ENCODE measurements around the gene PHRF1. TPM values are rescaled to one million over a fixed set of nuclear protein-coding genes. Genes with fewer than 3 reads are reported as not detected.
A peak's percentile ranks its signal among the peaks of the same experiment; 100 is the strongest.

Gene PHRF1
- polyA plus RNA-seq, 1 of the 3 experiments (the other 2 are of a cell fraction): 22.7 TPM

DNA sequence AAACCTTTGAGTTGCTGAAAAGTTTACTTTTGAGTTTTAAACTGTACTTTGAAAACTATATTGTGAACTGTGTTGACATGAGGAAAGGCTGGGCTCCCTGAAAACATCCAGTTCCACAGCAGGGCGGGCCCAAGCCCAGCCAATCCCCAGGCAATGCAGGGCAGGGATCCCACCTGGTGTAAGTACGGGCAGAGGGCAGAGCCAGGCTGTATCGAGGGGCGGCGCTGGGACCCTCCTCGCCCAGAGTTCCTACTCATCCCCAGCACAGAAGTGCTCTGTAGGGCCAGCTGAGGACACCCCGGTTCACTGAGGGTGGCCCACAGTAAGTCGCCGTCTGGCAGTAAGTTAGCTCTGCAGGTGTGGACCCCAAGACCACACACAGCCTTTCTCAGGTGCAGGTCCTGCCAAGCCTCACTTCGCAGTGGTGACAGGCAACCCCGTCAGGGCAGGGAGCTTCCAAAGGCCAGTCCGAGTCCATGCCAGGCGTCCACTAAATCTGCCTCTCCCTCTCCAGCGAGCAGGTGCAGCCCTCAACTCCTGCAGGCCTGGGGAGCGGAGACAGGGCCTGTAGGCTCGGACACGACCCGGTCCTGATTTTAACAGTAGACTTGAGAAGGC lies 9.2 kb upstream of the PHRF1 start (continued):
- no peak for TF ChIP-seq JUND (IDR thresholded peaks at IDR 0.05)
- TF ChIP-seq RXRA (IDR thresholded peaks at IDR 0.05; ENCODE audit: borderline replicate concordance, low read depth): no peak

DNA sequence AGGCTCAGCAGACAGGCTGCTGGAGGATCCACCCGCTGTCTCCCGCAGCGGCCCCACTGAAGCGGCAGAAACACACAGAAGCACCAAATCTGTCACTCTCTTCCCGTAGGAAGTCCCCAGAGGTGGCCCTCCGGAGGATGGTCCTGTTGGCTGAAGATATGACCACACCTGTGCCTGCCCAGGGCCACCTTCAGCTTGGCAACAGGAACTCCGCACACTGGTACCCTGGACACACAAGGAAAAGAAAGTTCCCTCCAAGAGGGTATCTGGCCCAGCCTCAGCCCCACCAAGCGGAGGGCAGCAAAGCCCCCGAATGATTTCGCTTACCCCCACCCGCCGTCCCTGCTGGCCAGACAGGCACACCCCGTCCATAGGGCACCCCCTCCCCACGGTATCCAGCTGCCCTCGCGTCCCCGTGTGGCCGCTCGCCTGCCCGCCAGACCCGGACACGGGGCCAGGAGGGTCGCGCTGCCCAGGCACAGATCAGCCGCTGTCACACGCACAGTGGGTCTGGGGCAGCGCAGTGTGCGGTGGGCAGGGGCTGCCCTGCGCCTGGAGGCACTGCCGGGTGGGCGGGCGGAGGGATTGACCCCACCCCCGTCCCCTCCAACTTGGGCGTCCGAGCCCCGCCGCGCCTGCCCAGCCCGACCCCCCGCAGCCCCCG lies 8.5 kb upstream of the PHRF1 start:
- peaks cover 6 to 26% of the 10 kb centered on the region in 2 experiments; a peak in 2 of 4 replicates for H3K4me1 ChIP-seq (ENCODE audit: control insufficient read depth in 1 of 2, insufficient read depth in 2 of 2, low read depth in 1 of 2, low read length in 1 of 2)
- H3K9me2 ChIP-seq: no peaks in the 10 kb centered on the region
- H3K27me3 ChIP-seq (ENCODE audit: insufficient read depth): no peaks in the 10 kb centered on the region
- no peak for DNase-seq
- WGBS (ENCODE audit: low lambda C conversion rate): 33% methylated on average over 10 of the region's 41 CpGs
- peaks cover 6% of the 10 kb centered on the region for H3F3A ChIP-seq (replicated peaks; ENCODE audit: insufficient read depth)
- H3K4me2 ChIP-seq: peak overlapping the region; percentile 94
- no peaks in the 10 kb centered on the region for H3K9me3 ChIP-seq
- TF ChIP-seq NRF1 (IDR thresholded peaks at IDR 0.05; ENCODE audit: low read depth, low read length) (0 out of 2 replicates have a peak, but pooled peaks have one; percentile 7), MXI1 (IDR thresholded peaks at IDR 0.05; ENCODE audit: low read depth, low read length) (peak; percentile 13; the same call in 1 of the 2 replicates)
- TF ChIP-seq, protein P1, sequence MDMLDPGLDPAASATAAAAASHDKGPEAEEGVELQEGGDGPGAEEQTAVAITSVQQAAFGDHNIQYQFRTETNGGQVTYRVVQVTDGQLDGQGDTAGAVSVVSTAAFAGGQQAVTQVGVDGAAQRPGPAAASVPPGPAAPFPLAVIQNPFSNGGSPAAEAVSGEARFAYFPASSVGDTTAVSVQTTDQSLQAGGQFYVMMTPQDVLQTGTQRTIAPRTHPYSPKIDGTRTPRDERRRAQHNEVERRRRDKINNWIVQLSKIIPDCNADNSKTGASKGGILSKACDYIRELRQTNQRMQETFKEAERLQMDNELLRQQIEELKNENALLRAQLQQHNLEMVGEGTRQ (IDR thresholded peaks at IDR 0.05; ENCODE audit: borderline replicate concordance, low read depth, low read length): no peak
- CTCF ChIA-PET: interaction anchor here (1.0 to 6.8 kb wide), 3 partner anchors 12 to 155 kb away, joined by 3 to 41 read pairs (median 4); no protein-coding TSS in a partner anchor
- H4K20me1 ChIP-seq (ENCODE audit: insufficient read depth): no peaks in the 10 kb centered on the region
- no peaks in the 10 kb centered on the region for H3K36me3 ChIP-seq (replicated peaks in 1 of 2; ENCODE audit: control insufficient read depth in 1 of 2, insufficient read depth in 2 of 2, low read length in 1 of 2)
- H2AFZ ChIP-seq (ENCODE audit: low read depth): peak overlapping the region; percentile 68; the same call in 1 of the 2 replicates
- peak overlapping the region in 1 of 2 experiments; percentile 74; a peak in 1 of 4 replicates for H3K27ac ChIP-seq (ENCODE audit: low read depth in 2 of 2, low read length in 1 of 2)
- H3K9ac ChIP-seq: peak overlapping the region; percentile 67
- POLR2A ChIA-PET: interaction anchor here (0.9 to 3.0 kb wide), 3 partner anchors 8 to 61 kb away, joined by 3 to 9 read pairs (median 3); partner anchors contain the start of genes PHRF1 and RNH1
- peaks cover 11% of the 10 kb centered on the region; the same call in 1 of the 2 replicates for H3K79me2 ChIP-seq (ENCODE audit: insufficient read depth)
- peak overlapping the region; percentile 72 to 88 for H3K4me3 ChIP-seq (ENCODE audit: low read depth in 2 of 2, low read length in 1 of 2)

DNA sequence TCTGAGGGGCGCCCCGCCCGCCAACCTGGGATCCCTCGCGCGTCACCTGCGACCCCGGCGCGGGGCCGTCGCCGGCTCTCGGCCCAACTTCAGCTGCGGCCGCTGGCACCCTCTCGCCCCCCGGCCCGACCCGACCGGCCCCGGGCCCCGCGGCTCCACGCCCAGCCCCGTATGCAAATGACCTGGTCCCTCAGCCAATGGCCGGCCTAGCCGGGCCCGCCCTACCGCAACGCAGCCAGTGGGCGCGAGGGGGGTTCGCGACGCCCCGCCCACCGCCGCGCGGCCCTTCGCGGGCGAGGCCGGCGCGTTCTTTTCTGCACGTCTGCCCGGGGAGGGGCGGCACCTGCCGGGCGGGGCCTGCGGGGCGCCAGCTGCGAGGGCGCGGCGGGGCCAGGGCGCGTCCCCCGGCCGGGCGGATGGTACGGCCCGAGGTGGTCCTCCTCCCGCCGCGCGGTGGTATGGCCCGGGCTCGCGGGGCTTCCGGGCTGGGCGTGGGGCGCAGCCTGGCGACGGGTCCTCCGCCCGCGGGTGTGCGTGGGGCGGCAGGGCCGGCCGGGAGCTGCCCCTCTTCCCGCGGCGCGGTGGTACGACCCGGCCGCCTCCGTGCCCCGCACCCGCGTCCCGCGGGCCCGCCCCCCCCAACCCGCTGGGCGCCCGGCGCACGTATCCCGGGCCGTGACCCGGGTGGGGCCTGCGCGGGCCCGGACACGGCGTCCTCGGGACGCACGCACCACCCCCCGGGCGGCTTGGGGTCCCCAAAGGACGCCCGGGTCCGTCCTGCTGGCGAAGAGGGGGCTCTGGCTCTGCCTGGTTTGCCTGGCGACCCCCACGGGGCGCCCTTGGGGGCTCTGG lies 7.7 kb upstream of the PHRF1 start:
- H3K9me3 ChIP-seq: no peaks in the 10 kb centered on the region
- H3K4me2 ChIP-seq: peak overlapping the region; percentile 98
- POLR2A ChIA-PET: interaction anchor here (1.2 to 1.5 kb wide), 2 partner anchors 13 to 62 kb away, joined by 3 to 6 read pairs; partner anchors contain the start of gene RNH1
- H3F3A ChIP-seq (replicated peaks; ENCODE audit: insufficient read depth): peaks cover 6% of the 10 kb centered on the region
- TF ChIP-seq CHD2 (IDR thresholded peaks at IDR 0.05; ENCODE audit: low read length, partially characterized antibody) (peak; percentile 38), MXI1 (IDR thresholded peaks at IDR 0.05; ENCODE audit: low read depth, low read length) (peak; percentile 52; the same call in 1 of the 2 replicates), JUND (IDR thresholded peaks at IDR 0.05) (no peak), ELF1 (IDR thresholded peaks at IDR 0.05) (peak; percentile 29; the same call in 1 of the 2 replicates)
- H3K9ac ChIP-seq: peak overlapping the region; percentile 96
- peak overlapping the region in 1 of 2 experiments; percentile 76; a peak in 1 of 4 replicates for H3K27ac ChIP-seq (ENCODE audit: low read depth in 2 of 2, low read length in 1 of 2)
- H2AFZ ChIP-seq (ENCODE audit: low read depth): peak overlapping the region; percentile 68; the same call in 1 of the 2 replicates
- H4K20me1 ChIP-seq (ENCODE audit: insufficient read depth): no peaks in the 10 kb centered on the region
- H3K4me3 ChIP-seq (ENCODE audit: low read depth in 2 of 2, low read length in 1 of 2): peak overlapping the region; percentile 72 to 88
- 8% methylated on average over 5 of the region's 123 CpGs for WGBS (ENCODE audit: low lambda C conversion rate)
- no peaks in the 10 kb centered on the region for H3K9me2 ChIP-seq
- H3K27me3 ChIP-seq (ENCODE audit: insufficient read depth): no peaks in the 10 kb centered on the region
- H3K36me3 ChIP-seq (replicated peaks in 1 of 2; ENCODE audit: control insufficient read depth in 1 of 2, insufficient read depth in 2 of 2, low read length in 1 of 2): no peaks in the 10 kb centered on the region
- peaks cover 11% of the 10 kb centered on the region; the same call in 1 of the 2 replicates for H3K79me2 ChIP-seq (ENCODE audit: insufficient read depth)
- CTCF ChIA-PET: interaction anchor here (1.0 to 6.8 kb wide), 3 partner anchors 13 to 154 kb away, joined by 3 to 41 read pairs (median 4); no protein-coding TSS in a partner anchor
- H3K4me1 ChIP-seq (ENCODE audit: control insufficient read depth in 1 of 2, insufficient read depth in 2 of 2, low read depth in 1 of 2, low read length in 1 of 2): peaks cover 6 to 26% of the 10 kb centered on the region in 2 experiments; a peak in 2 of 4 replicates
- DNase-seq: peak; percentile 98
